NCI-H510A (cell line): ENCODE results near the gene MAMDC2.

Source experiments
- DNase-seq: peaks from one replicate; lab custom pipeline; 2025; lab: John Stamatoyannopoulos, UW

The MAMDC2 gene

DNA sequence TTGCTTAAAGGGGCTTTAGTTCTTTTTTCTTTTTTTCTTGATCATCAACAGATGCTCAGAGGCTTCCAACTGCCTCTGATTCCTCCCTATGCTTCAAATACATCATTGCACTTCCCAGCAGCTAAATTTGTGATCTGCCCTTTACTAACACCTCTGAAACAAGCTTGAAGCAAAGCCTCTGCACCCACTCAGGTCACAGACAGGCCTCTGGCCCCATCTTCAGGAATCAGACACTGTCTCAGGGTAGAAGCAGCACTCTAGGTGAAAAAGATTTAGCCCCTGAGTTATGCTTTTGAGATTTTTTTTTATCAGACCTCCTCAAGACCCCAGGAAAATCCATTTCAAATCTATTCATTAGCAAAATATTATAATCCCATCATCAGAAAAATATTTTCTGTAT, 91.5 kb downstream of the MAMDC2 start:
- DNase-seq, result no peak

DNA sequence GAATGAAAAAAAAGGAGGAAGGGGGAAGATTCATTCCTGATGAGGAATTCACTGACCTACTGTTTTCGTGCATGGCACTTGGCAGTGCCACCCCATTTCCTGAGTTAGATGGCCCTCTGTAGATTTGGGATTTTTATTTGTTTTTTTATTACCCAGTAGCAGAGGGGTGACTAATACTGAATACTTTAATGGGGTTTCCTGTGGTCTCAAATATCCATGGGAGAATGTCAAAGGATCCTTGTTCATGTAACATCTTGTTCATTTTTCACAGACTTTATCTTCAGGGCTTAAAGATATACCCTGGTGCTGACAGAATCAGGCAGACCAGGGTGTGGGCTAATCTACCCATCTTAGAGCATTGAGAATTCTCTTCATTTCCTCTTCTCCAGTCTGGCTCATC, 93.0 kb downstream of the MAMDC2 start:
- DNase-seq, result no peak

DNA sequence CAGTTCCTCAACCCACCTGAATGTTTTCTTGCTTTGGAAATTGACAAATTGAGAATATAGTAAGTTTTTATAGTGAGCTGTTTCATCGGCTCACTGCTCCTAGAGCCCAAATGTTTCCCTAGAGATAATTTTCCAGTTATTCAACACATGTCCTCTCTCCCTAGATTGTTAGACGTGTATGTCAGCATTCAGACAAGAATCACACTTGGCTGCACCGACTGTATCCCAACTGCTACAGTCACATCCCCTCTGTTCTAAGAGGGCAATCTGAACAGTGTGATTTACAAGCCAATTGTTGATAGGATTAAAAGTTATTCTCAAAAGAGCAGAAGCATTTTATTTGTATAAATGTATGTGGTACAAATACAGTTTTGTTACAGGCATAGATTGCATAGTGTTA, 93.9 kb downstream of the MAMDC2 start:
- DNase-seq, result no peak

GRCh38 chr9:70142101-70142500, 98.5 kb downstream of the MAMDC2 start:
- DNase-seq, result no peak

GRCh38 chr9:70143394-70144130, 99.9 kb downstream of the MAMDC2 start:
- no peak for DNase-seq

GRCh38 chr9:70144131-70144503, 100.5 kb downstream of the MAMDC2 start:
- DNase-seq, result no peak

- DNase-seq, result no peak
Observed at GRCh38 chr9:70145981-70146380, 102.3 kb downstream of the MAMDC2 start.

DNA sequence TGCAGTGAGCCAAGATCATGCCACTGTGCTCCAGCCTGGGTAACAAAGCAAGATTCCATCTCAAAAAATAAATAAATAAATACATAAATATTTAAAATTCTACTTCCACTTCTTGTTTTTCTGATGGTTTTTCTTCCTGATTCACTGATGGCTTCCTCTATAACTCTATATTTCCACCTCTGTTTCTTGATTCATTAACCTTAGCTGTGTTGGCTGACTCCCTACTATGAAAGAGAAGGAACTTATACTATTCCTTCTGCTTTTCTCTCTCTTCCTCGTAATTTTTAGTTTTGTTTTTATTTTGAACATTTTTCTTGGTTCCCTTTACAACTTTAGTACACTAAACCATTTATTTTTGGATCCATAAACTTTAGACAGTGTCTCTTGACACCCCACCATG, 103.5 kb downstream of the MAMDC2 start:
- DNase-seq, result no peak

DNA sequence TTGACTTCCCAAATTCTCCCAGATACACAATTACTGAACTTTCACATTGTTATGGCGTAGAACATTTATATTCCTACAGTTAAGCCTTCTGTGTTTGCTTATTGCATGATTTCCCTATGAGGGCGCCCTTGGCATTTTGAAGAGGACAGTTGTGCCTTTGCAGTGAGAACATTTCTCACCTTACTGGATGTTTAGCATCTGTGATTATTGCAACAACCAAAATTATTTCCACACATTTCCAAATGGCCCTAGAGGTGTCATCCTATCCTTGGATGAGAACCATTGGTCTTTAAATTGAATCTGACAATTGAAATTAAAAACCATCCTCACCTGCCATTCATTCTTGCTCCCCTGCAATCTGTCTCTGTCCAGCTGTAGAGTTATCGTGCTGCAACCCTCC, 104.0 kb downstream of the MAMDC2 start:
- DNase-seq, result no peak

GRCh38 chr9:70152350-70152749, 108.7 kb downstream of the MAMDC2 start:
- no peak for DNase-seq

DNA sequence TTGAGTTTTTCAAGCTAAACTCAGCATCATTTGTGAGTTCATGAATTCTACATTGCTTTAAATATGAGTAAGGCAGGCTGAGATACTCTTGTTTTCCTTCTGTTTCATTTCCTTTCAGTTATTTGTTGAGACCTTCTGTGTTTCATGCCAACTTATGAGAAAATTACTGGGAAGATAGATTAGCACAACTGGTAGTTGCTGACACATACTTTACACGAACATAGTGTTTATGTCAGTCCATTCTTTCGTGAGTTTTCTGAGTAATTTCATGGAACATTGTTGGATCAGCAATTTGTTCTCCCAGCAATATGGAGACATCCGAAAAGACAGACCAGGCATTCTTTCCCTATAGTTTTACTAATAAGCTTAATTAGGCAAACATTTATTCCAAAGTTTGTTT, 113.1 kb downstream of the MAMDC2 start:
- DNase-seq, result no peak

GRCh38 chr9:70159630-70160029, 116.0 kb downstream of the MAMDC2 start:
- no peak for DNase-seq

DNA sequence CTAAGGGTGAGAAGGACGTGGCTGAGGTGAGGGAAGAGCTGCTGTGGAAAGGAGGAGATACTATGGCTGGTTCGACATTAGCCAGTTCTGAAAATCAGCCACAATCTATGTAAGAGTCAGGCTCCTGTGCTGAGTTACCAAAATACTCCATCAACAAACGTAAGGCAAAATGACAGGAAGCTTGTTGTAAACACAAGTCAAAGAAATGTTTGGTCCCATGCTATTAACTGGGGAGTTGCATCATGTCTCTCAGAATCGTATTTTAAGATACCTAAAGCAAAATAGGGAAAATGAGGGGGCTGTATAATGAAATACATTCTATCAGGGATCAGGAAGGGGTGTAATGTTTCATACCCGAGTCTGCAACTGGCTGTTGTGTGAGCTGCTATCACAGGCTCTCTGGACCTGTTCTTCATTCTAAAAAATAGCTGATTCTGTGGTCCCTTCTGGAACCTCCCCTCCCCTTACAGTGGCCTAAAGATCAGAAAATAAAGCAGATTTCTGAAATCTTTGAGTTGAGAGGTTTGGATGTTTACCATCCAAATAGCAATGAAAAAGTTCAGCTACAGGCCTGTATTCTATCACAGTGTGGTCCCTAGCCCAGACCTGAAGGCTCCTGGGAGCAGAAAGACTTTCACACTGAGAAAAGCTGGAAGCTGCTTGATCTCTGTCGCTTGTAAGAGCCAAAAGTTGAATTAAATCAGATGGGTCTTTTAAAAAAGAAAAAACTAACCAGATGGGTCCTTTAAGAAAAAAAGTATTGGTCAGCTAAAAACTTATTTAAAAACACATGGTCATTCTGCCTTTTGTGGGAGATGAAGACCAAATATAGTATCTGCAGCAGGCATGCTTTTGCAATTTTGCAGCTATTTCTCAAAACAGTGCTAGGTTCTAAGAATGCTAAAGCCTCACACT, 117.3 kb downstream of the MAMDC2 start:
- DNase-seq, result no peak

GRCh38 chr9:70165006-70165602, 121.5 kb downstream of the MAMDC2 start:
- DNase-seq, result no peak

DNA sequence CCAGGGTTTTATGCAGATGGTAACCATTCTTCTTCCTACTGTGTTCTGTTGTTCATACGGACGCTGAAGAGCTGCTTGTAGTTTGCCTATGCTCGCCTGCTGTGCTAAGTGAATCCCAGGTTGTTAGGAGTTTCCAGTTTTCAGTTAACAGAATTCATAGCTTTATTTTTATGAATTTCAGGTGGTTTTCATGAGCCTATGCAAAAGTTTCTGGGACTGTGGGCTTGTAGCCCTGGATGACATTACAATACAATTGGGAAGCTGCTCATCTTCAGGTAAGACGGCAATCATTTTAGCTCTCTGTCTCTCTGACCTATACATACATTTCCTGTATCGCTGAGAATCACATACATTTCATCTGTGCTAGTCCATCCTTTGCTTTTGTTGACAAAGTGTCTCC, 124.9 kb downstream of the MAMDC2 start:
- no peak for DNase-seq

DNA sequence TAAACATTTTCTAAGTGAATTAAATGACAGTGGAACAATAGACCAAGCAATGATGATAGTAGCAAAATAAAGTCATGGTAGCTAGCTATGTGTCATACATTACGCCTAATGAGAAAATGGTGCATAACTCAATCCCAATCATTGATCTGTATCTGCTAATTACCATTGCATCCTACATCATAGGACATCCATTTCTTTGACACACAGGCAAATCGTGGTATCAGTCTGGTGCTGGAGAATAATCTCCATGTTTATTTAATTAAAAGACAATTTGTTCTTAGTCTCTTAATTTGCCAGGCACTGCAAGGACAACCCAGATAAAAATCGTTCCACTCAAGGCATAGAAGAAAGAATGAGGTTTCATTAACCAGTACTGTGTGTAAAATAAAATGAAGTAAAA, 125.6 kb downstream of the MAMDC2 start:
- no peak for DNase-seq

- DNase-seq, result no peak
Observed at GRCh38 chr9:70170151-70170790, 126.6 kb downstream of the MAMDC2 start.

GRCh38 chr9:70172532-70172931, 128.9 kb downstream of the MAMDC2 start:
- no peak for DNase-seq

GRCh38 chr9:70177121-70177520, 133.5 kb downstream of the MAMDC2 start:
- DNase-seq, result no peak

- DNase-seq, result no peak
Observed at GRCh38 chr9:70192707-70193106, 149.1 kb downstream of the MAMDC2 start.

DNA sequence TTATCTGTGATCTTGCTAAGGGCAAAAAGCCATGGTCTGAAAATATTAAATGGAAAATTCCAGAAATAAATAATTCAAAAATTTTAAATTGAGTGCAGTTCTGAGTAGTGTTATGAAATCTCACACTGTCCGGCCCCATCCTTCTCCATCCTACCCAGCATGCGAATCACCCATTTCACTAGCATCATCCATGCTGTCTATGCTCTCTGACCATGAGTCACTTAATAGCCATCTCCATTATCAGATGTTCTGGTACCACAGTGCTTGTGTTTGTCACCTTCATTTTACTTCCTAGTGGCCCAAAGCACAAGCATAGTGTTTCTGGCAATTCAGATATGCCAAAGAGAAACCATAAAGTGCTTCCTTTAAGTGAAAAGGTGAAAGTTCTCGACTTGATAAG, 151.8 kb downstream of the MAMDC2 start:
- DNase-seq, result no peak

DNA sequence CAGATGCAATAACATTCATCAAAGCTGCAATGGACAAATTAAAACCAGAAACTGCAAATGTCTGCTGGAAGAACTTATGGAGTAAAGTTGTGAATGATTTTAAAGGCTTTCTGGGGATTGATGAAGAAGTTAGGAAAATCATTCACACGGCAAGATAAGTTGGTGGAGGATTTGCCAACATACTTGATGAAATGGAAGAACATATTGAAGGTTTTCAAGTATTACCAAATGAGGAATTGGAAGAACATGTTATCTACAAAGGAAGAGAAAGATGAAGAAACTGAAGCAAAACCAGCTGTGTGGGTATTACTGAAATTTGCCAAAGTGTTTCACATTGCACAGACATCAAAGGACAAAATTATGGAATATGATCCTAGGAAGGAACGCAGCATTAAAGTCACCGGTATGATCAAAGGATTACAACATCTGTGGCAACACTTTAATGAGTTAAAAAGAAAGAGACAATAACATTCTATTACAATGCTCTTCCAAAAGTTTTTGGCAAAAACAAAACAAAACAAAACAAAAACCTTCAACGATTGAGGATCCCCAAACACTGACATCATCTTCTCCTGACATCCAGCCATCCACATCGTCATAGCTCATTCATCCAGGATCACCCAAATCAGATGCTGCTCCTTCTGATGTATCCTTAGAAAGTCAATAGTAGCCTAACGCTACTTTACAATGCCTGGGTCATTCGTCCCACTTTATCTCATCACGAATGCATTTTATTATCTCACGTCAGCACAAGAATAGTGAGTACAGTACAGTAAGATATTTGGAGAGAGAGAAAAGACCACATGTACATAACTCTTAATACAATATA, 153.8 kb downstream of the MAMDC2 start:
- DNase-seq, result no peak
